Renal pelvis (tissue), 4 donors: Measurements from ENCODE around the gene PET117. TPM values are rescaled to one million over a fixed set of nuclear protein-coding genes. Genes with fewer than 3 reads are reported as not detected.
"Not testable (repeated sequence)": the region's sequence is repeated elsewhere in the genome, so short reads cannot be mapped to it uniquely, and the experiment has no call there.

Experiments
- DNase-seq: peaks from one replicate; pipeline ENCODE4 v3.0.0-alpha.2; 2013
- polyA plus RNA-seq, 3 donors: library from polyadenylated mRNA; unstranded; fragments of 120-200 nt; gene quantifications; one replicate each; pipeline ENCODE4 v1.2.1, GENCODE V29; 2013; ENCODE audit not compliant: insufficient read length in 3 of 3

The PET117 gene
- polyA plus RNA-seq, 3 donors: 15.3 to 19.1 (median 15.8) TPM

GRCh38 chr20:18138639-18139583 lies 1.2 kb downstream of the PET117 start:
- no peak for DNase-seq

- DNase-seq: no peak
Measured at GRCh38 chr20:18139832-18140231, 2.2 kb downstream of the PET117 start.

DNA sequence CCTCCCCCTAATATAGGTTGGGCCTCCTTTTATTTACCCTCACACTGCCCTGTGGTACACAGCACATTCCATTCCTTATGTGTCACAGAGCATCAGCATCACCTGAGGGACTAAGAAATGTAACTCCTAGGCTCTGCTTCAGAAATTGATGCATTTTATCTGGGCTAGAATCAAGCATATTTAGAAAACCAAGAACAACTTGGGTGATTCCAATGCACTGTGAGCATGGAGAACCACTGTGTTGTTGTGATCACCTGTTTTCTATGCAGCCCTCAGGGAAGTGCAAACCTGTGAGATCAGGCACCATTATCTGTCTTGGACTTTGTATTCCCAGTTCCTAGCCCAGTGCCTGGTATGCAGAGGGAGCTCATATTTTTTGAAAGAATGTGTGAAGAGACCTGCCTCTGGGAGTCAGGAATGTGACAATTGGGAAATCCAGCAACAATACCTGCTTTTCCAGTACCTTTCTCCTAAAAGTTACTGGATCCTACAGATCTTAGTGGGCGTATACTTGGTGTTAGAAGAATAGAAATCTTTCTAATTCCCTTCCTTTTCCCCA lies 7.0 kb downstream of the PET117 start:
- DNase-seq: no peak

GRCh38 chr20:18154342-18154741 lies 16.7 kb downstream of the PET117 start:
- DNase-seq: no peak

DNA sequence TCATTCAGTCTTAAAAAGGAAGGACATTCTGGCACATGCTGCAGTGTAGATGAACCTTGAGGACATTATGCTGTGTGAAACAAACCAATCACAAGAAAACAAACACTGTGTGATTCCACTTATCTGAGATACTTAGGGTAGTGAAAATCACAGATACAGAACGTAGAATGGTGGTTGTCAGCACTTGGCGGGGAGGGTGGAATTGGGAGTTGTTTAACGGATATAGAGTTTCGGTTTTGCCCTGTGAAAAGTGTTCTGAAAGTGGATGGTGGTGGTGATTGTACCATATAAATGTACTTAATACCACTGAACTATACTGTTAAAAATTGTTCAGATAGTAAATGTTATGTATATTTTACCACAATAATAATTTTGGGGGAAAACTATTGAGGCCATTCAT lies 18.4 kb downstream of the PET117 start:
- no peak for DNase-seq

DNA sequence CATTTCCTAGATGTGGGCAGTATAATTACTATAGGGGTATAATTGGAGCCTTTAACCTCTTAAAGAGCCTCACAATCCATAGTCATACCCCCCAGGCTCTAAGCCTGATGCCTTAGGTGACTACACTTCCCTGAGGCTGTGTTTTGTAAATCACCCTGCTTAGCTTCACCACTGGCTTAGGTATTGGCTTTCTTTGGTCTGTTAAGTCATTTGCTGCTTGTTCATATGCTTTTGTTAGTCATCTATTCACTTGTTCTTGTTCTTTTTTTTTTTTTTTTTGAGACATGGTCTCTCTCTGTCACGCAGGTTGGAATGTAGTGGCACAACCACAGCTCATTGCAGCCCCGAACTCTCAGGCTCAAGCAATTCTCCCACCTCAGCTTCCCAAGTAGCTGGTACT lies 26.7 kb downstream of the PET117 start:
- no peak for DNase-seq

GRCh38 chr20:18165553-18165952 lies 27.9 kb downstream of the PET117 start:
- no peak for DNase-seq

- no peak for DNase-seq
Measured at GRCh38 chr20:18166241-18166881, 28.7 kb downstream of the PET117 start.

DNA sequence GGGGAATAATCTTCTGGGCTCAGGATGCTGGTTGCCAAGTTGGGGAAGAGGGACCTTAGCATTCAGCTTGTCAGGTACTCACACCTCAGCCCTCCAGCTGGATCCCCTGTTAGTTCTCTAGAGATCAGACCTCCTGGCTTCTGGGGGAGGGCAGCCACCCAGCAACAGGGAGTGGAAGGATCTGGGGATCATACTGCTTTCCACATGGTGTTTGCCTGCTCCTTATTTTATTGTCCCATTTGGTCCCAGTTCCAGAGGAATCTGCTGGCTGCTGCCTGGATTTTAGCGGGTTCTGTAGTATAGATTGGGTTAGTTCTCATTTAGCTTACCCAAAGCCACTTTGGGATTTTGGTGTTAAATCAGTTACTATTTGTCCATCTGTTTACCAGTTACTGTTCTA lies 29.3 kb downstream of the PET117 start:
- no peak for DNase-seq

DNA sequence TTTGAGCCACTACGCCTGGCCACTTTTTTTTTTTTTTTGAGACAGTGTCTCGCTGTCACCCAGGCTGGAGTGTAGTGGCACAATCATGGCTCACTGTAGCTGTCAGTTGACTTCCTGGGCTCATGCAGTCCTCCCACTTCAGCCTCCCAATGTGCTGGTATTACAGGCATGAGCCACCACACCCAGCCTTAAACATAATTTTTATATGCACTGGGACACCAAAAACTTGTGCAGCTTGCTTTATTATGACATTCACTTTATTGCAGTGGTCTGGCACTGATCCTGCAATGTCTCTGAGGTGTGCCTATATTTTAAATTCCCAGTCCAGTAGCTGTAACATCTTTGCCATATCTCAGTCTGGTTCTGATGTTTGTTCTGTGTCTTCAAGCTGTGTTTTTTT lies 34.7 kb downstream of the PET117 start:
- no peak for DNase-seq

GRCh38 chr20:18174906-18175683 lies 37.4 kb downstream of the PET117 start:
- no peak for DNase-seq

DNA sequence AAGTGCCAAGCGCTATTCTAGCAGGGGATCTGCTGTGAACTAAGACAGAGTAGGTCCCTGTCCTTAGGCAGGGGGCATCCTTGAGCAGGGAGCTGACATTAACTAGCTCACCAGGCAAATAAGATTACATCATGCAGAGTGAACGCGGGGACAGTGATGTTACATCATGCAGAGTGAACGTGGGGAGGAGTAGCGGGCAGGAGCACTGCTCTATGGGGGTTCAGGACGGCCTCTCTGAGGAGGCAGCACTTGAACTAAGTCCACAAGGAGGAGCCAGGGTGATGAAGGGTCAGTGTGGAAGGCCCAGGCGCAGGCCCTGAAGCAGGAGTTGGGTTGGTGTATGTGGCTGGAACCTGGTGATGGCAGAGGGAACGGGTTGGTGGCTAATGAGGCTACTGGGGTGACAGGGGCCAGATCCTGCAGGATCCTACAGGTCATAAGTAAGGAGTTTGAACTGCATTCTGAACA lies 38.7 kb downstream of the PET117 start:
- no peak for DNase-seq

DNA sequence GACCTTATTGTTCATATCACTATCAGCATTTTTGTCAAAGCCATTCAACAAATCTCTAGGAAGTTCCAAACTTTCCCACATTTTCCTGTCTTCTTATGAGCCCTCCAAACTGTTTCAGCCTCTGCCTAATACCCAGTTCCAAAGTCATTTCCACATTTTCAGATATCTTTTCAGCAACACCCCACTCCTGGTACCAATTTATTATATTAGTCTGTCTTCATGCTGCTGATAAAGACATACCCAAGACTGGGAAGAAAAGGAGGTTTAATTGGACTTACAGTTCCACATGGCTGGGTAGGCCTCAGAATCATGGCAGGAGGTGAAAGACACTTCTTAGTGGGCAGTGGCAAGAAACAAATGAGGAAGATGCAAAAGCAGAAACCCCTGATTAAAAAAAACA lies 42.7 kb downstream of the PET117 start:
- DNase-seq: not testable (repeated sequence)

DNA sequence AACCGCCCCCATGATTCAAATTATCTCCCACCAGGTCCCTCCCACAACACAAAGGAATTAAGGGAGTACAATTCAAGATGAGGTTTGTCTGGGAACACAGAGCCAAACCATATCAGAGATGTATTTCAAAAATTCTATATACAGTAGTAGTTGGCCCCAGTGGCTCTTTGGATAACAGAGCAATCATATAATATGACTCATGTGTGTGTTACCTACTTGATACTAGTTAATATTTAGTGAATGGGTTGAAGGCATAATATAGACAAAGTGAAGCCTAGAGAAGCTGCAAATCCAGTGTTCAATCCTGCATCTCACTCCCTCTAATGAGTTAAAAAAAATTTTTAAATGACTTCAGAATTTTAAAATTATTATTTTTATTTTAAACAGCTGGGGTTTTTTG lies 43.2 kb downstream of the PET117 start:
- DNase-seq: no peak

DNA sequence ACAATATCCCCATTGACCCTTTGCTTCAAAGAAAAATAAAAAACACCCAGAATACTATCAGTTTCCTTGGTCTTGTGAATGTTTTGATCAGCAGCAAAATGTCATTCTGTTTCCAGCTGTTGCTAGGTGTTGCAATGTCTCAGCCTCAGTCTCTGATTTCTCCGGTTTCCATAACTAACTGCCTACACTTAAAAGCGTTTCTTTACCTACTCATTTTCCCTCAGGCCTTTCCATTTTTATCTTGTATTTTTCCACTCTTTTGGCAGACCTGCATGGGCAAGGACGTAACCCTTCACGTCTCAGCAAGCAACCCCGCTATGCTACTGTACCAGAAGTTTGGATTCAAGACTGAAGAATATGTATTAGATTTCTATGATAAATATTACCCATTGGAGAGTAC lies 49.4 kb downstream of the PET117 start:
- DNase-seq: no peak

DNA sequence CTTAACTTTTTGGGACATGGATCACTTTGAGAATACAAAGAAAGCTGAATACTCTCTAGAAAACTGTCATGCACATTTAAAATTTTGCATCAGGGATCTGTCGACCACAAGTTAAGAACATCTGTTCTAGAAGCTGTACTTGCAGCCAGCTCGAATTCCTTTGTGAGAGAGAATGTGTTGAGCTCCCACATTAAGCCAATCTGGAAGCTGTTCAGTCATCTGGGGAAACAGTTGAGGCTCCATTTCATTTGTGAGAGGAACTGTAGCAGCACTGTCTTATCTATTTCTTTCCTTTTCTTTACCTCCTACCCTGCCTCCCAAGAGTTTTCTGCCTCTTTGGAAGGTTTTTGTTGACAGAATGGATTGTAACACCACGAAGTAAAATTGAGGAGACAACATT lies 50.8 kb downstream of the PET117 start:
- DNase-seq: no peak

- DNase-seq: no peak
Measured at GRCh38 chr20:18190338-18191233, 52.9 kb downstream of the PET117 start.

GRCh38 chr20:18191306-18191705 lies 53.6 kb downstream of the PET117 start:
- peak; percentile 60 for DNase-seq
